ENCODE measurements around the gene TRUB1.

Gene TRUB1

GRCh38 chr10:114982989-114983388 is 45.0 kb downstream of the TRUB1 start:
- DNase-seq = no peak

GRCh38 chr10:114987995-114988394 is 50.0 kb downstream of the TRUB1 start:
- no peak for DNase-seq

- no peak for DNase-seq
Observed at GRCh38 chr10:114990586-114990985, 52.6 kb downstream of the TRUB1 start.

GRCh38 chr10:114990991-114991390 is 53.0 kb downstream of the TRUB1 start:
- DNase-seq = no peak

- DNase-seq = no peak
Observed at GRCh38 chr10:114992189-114992775, 54.3 kb downstream of the TRUB1 start.

- no peak for DNase-seq
Observed at GRCh38 chr10:114995468-114996247, 57.7 kb downstream of the TRUB1 start.

- DNase-seq = no peak
Observed at GRCh38 chr10:114996542-114996941, 58.5 kb downstream of the TRUB1 start.

GRCh38 chr10:114998993-114999392 is 61.0 kb downstream of the TRUB1 start:
- no peak for DNase-seq

GRCh38 chr10:115001506-115002381 is 63.7 kb downstream of the TRUB1 start:
- no peak for DNase-seq

GRCh38 chr10:115003396-115003795 is 65.4 kb downstream of the TRUB1 start:
- no peak for DNase-seq

GRCh38 chr10:115004236-115004862 is 66.4 kb downstream of the TRUB1 start:
- DNase-seq = no peak

- DNase-seq = no peak
Observed at GRCh38 chr10:115005771-115006170, 67.8 kb downstream of the TRUB1 start.

GRCh38 chr10:115018185-115018931 is 80.4 kb downstream of the TRUB1 start:
- no peak for DNase-seq

- no peak for DNase-seq
Observed at GRCh38 chr10:115020449-115020848, 82.5 kb downstream of the TRUB1 start.

- no peak for DNase-seq
Observed at GRCh38 chr10:115022733-115023132, 84.7 kb downstream of the TRUB1 start.

- DNase-seq = no peak
Observed at GRCh38 chr10:115023715-115024114, 85.7 kb downstream of the TRUB1 start.

- DNase-seq = no peak
Observed at GRCh38 chr10:115024371-115024770, 86.4 kb downstream of the TRUB1 start.

- DNase-seq = no peak
Observed at GRCh38 chr10:115026056-115026745, 88.2 kb downstream of the TRUB1 start.

GRCh38 chr10:115026746-115027140 is 88.7 kb downstream of the TRUB1 start:
- DNase-seq = no peak

All from NCI-H226 (cell line).